GM11168 (cell line): Measurements from ENCODE around the gene SEPTIN8.

Experiments
- in situ Hi-C: fragments of 300-500 bp; cut with MboI; formaldehyde crosslinking; loops from one replicate; pipeline ENCODE4 v1.12.0; 2022; ENCODE audit warnings: low sequenced_read_pairs; ENCODE audit not compliant: unreplicated experiment

SEPTIN8 gene

GRCh38 chr5:132788508-132788907, 11.5 kb upstream of the SEPTIN8 start:
- in situ Hi-C loops, result no loop called here

GRCh38 chr5:132787076-132787475, 10.0 kb upstream of the SEPTIN8 start:
- in situ Hi-C loops, result no loop called here

GRCh38 chr5:132785864-132786263, 8.8 kb upstream of the SEPTIN8 start:
- in situ Hi-C loops, result no loop called here

- in situ Hi-C loops, result no loop called here
Measured at GRCh38 chr5:132785365-132785764, 8.3 kb upstream of the SEPTIN8 start.

DNA sequence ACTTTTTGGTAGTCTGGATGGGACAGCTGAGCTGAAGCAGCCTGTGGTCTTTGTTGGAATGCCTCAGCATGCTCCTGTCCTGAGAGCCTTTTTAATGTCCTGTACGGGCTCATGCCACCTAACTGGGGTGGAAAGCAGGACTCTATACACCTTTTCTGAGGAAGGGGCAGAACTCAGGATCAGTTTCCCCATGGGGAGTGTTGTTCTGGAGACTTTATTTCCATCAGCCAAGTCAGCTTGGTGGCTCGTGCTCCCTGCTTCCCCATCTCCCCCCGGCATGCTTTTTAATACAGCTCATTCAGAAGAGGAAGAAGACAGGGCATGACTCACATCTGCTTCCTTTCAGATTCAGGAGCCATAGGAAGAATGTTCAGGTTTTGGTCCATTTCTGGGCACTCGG, 5.1 kb upstream of the SEPTIN8 start:
- in situ Hi-C loops, result no loop called here

DNA sequence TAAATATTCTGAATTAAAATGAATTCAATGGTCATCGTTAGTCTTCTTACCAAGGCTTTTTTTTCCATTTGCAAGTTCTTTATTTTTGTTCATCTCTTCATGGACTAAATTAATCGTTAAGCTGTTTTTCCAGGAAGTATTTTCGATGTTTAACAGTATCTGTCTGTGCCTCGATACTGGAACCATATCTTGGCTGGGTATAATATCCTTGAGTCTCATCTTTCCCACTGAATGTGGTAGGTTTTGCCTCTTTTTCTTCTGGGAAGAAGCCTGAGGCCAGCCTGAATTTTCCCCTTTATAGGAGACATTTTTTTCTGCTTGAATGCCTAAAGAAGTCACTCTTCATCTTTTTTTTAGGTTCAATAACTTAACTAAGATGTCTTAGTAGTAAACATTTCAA, 4.0 kb upstream of the SEPTIN8 start:
- in situ Hi-C loops, result no loop called here

- in situ Hi-C loops, result no loop called here
Measured at GRCh38 chr5:132780577-132780976, 3.5 kb upstream of the SEPTIN8 start.

DNA sequence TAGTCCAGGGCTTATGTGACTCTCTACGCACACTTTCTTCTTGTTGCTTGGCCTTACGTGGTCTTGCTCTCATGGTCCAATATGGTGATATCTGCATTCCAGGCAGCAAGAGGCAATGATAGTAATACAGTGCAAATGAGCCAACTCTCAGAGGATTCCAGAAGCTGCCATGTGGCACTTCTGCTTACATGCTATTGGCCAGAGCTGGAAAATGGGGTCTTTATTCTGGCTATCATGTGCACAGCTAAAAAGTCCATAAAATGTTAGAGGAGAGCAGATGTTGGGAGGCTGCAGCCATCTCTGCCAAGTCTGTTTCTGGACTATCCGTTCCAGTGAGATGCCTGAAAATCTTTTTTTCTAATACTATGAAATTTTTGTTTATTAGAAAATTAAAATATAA, 2.9 kb upstream of the SEPTIN8 start:
- in situ Hi-C loops, result no loop called here

DNA sequence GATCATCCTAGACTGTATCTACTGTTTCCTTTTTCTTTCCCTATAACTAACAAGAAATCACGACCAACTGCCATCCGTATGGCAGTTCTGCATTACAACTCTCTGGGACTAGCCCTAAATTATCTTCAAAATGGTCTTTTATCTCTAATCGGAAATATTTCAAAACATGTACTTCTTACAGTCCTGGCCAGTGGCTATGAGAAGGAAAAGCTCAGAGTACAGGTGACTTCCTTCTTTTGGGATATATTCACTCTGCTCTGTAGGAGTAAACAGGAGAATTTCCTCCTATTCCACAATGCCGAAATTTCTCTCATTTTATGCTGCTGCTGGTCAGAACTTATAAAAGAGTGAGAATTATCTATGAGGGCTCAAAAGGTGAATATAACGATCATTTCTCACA, 1.8 kb upstream of the SEPTIN8 start:
- in situ Hi-C loops, result no loop called here

GRCh38 chr5:132778129-132778528, 1.1 kb upstream of the SEPTIN8 start:
- in situ Hi-C loops, result no loop called here

- in situ Hi-C loops, result no loop called here
Measured at GRCh38 chr5:132776938-132777208, 166 bp downstream of the SEPTIN8 start.

GRCh38 chr5:132776131-132776937, 705 bp downstream of the SEPTIN8 start:
- in situ Hi-C loops, result no loop called here

GRCh38 chr5:132775476-132775961, 1.5 kb downstream of the SEPTIN8 start:
- in situ Hi-C loops, result no loop called here

DNA sequence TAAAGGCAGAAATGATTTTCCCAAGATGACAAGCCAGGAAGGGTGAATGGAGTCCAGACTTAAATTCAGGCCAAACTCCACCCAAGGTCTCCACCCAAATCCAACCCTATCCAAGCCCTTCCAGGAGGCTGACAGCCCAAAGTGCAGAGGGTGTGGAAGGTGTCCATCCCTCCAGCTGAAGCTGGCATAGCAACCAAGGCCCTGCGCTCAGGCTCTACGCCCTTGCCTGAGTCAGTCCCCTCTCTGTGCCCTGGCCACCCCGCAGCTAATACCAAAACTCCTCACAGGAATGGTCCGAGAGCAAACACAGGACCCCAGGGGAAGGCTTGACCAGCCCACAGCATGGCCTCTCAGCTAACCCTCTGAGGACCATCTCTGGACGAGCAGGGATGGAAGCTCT, 2.1 kb downstream of the SEPTIN8 start:
- in situ Hi-C loops, result no loop called here

- in situ Hi-C loops, result no loop called here
Measured at GRCh38 chr5:132774406-132774805, 2.6 kb downstream of the SEPTIN8 start.

DNA sequence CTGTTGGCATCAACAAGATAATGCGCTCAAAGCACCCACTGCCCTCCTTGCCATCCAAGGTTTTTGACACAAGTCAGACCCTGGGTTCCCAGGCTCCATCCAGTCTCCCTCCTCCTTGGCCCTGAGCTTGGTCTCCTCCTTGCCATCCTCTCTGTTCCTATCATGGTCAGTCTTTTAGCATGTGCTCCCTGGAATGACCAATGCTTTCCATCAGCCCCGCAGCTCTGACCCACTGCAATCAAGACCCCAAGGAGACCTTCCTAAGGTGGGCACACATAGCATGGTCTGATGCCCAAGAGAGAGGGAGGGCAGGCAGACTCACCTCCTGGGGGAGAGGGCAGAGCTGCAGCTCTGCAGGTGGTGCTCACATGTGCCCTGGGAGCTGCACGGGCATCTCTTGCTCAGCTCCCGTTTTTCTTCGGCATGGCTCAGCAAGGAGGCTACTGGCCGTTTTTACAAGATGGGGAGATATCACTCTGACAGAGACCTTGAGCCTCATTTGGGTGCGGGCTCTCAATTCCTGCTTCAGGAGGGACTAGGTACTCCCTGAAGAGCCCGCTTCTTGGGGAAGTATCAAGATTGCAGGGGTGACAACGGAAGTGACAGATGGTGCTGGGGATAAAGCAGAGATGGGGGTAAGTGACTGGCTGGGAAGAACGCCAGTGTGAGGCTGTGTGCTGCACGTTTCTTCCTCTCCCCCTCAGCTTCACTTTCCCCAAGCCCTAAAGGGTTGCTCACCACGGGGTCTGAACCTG, 3.3 kb downstream of the SEPTIN8 start:
- in situ Hi-C loops, result no loop called here

DNA sequence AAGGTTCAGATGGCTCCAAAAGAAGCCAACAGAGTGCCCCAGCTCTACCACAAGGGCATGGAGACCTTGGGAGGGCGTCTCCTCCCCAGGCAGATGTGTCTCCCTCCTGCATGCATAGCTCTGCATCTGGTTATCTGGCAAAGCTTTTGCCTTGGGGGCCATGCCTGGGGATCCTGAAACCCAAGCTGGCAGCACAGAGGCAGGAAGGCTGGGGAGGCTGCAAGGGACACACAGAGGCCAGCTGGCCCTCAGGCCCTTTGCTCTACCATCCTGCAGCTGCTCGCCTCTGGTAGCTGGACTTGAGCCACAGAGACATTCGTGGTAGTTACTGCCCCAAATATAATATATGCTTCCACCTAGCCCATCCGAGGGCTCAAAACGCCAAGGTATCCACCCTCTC, 3.9 kb downstream of the SEPTIN8 start:
- in situ Hi-C loops, result no loop called here

- in situ Hi-C loops, result no loop called here
Measured at GRCh38 chr5:132772291-132773070, 4.6 kb downstream of the SEPTIN8 start.

DNA sequence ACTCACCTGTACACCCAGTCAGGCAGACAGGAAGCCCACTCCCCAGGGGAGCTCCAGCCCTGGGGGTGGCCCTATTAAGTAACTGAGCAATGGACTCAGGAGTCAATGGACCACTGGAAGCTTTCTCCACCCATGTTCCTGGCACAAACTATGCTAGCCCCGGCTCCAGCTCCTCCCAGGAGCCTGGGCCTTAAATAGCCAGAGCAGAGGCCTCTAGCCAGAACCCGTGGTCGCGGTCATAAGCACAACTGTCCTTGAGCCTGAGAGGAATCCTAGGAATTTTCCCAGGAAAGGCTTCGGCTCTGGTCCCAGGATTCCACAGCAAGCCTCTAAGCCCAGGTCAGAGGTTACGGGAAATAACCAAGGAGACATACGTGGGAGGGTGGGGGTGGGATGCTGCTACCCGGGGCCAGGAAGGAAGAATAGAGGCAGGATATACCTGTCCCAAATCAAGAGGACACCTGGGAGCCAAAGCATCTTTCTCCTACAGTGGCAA, 5.5 kb downstream of the SEPTIN8 start:
- in situ Hi-C loops, result no loop called here

DNA sequence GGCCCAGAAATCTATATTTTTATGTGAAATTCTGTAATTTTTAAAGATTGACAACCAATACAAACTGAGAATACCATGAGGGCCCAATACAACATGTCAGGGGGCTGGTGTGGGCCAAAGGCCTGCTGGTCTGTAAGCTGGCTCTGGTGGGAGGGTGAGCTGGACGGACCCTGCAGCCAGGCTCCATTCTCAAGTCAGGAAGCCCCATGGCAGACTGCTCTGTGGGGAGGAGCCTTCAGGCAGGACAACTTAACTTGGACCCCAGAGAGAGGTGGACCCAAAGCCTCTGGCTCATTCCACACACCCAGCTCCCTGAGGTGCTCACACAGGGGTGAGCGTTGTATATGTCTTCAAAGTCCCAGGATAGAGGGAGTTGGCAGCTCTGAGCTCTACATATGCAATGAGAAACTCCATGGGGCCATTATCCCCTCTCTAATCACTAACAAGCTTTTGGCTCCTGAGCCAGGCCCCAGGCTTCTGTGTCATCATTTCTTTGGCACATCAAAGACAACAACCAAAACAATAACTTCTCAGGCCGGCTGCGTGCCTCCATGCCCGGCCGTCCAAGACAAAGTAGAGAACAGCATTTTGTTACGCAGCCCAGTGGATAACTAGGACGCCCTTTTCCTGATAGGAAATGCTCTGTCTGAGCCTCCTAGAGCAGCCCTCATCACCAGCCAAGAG, 6.4 kb downstream of the SEPTIN8 start:
- in situ Hi-C loops, result no loop called here
